ENCODE data around the gene USP13.

The USP13 gene

DNA sequence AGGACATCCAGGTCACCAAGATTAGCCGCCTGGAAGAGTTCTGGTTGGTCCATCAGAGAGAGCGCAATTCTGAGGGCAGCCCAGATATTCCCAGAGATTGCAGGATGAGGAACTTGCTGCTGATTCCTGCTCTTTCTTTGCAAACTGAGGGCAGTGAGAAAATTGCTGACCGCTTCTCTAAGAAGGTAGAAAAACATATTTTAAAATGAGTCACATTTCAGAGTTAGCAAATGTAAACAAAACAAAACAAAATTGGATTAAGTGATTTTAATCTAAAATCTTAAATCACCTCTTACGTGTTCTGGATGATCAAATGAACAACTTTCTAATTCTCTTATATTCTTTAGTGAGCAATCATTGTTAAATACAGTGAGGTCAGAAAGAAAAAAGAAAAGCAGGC, 149.0 kb downstream of the USP13 start:
- DNase-seq: no peak

DNA sequence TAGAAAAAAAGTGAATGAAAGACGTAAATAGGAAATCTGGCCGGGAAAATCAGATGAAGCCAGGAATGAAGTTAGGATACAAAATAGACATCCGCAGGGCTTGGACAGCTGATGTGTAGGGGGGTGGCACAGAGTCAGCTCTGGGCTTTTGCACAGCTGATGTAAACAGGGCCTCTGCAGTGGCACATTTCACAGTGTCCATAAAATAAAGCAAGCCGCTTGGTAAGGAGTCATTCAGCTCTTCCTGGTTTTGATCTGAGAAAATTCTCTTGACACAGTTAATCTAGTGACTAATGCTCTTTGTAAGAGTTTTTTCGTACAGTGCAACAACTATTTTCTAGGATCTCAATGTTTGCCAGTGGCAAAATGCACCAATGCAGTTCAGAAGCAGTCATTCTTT, 153.3 kb downstream of the USP13 start:
- no peak for DNase-seq

DNA sequence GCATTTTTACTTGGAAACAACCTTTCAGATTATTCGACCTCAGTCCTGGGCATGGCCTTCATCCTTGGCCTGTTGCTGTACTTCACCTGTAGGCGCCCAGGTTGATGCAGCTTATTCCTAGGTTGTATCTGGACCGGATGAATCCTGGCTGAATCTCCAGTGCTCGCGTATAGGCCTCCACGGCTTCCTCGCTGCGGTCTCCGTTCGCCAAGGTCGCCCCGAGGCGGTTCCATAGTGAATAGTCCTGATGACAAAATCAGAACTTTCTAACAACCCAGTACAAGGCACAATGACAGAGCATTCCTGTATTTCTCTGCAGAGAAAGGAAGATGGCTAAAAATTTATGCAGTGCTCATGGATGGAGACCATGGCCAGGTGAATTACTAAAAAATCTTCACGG, 154.7 kb downstream of the USP13 start:
- no peak for DNase-seq

DNA sequence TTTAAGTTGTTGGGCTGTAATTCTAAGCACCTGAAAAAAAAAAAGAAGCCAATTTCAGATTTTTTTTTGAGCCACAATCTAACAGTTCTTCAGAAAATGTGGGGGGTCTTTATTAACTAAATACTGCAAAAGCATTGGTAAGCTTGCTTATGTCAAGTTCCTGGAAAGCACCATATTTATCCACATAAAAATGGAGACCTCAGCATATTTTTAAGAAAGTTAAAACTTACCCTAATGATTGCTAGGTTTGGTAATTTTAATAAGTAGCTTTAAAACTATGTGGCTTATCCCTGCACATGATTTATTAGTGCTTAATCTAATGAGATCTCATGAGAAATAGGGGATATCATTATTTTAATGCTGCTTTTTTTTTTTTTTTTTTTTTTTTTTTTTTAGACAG, 156.8 kb downstream of the USP13 start:
- no peak for DNase-seq

DNA sequence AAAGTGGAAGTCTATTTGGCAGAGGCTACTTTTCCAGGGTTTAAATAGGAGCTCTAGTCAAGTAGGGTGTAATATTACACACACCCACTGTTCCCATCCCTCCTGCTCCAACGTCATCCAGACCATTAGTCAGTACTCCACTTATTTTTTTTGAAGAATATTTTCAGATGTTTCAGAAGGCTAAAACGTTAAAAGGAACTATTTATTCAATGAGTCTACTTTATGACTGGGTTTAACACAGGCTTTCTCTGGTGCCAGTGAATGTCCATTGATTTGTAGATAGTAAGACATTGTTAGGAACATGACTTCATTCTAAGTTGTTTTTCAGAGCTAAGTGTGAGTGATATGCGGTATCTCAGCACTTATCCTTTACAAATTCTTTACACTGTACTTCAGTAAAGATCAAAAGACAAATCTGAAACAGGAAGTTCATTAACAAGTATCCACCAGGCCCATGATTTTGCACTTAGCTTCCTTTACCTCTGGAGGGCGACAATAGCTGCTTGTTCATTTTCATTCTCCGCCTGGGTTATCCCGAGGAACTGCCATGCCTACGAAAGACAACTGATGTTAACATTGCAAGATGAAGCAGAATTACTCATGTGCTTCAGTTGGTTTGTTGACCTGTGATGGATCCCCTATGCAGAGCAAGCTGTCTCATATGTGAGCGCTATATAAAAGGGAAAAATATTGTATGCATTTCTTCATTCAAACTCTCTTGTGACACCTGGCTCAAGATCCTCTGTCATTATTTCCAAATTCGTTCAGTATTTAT, 158.7 kb downstream of the USP13 start:
- DNase-seq: peak; percentile 19 to 21

DNA sequence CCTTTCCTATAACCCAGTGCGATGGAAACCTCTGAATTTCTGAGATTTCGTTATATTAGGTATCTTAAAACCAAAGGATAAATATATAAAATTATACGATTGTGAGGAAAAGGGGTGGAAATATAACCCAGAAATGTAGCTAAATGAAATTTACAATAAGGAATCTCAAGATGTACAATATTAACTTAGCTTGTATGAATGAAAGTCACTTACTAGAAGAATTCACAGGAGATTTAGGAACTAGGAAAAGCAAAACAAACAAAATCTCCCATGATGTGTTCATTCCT, 159.2 kb downstream of the USP13 start:
- DNase-seq: no peak

DNA sequence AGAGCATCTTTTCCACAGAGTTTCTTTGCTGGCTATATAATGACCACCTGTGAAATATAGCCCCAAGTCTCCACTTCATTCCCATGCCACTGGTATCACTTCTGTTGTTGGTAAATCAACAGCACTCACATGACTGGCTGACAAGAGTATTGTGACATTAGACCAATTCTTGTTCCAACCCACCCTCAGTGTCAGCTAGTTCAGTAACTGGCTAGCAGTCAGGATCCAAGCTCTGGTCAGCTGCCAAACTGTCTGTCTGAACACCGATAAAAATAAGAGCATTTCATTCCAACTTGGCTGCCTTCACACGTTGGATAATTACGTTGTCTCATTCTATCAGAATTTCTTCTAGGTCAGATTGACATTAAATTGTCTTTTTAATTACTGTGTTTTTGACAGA, 166.5 kb downstream of the USP13 start:
- no peak for DNase-seq

DNA sequence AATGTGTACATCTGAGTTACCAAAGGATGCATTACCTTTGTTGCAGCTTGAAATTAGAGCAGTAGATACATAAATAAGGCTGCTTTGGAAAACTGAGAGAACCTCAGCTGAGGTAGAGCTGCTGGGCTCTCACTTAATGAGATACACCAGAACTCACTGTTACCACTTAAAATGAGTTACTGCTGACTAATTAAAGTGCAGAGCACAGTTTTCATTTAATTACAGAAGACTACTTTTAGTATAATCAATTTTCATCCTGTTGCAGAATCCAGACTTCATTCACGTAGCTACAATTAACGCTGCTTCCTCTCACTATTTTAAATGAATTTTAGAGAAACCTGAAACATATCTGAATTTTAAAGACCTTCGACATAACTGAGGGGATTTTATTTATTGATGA, 169.5 kb downstream of the USP13 start:
- no peak for DNase-seq

DNA sequence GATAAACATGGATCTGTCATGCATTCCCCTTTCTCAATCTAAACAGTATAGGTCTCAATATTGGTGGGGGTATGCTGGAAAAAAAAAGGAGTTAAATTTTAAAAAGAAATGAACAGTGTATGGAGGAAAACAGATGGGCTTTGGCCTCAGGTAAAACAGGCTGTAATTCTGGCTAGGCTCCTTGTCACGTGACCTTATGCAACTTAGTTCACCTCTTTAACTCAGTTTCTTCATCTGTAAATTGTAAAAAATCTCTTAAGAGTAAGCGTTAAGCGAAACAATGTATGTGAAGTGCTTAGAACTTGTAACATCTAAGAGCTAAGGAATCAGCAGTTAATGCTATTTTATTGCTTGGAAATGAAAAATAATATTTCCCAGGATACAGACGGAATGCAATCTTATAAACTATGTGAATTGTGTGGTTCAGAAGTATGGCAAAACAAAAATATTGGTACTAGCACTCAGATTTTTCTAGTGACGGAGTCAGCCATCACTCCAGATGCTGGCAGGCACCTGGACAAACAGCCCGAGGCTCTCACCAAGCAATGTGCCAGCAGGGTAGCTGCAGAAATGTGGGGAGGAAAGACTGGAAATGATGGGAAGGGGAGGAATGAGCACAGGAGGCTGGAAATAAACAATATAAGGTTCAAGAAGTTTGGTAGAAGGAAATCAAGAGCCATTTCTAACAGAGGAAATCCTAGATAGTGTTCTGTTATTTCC, 172.8 kb downstream of the USP13 start:
- DNase-seq: no peak

DNA sequence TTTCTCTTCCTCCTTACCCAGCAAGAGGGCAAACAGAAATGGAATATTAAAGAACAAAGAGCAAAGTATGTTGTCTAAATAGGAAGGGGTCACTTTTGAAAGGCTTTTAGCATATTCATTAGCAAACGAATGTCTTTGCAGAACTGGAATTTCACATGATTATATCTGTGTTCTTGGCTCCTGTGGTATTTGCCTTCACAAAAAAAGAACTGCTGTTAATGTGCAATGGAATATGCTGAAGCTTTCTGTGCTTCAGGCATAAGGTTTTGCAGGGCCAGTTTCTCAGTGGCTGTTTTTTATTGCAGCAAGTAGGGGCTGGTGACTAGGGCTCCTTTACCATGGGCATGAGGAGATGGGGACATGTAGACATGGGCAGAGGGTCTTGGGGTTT, 173.4 kb downstream of the USP13 start:
- no peak for DNase-seq

DNA sequence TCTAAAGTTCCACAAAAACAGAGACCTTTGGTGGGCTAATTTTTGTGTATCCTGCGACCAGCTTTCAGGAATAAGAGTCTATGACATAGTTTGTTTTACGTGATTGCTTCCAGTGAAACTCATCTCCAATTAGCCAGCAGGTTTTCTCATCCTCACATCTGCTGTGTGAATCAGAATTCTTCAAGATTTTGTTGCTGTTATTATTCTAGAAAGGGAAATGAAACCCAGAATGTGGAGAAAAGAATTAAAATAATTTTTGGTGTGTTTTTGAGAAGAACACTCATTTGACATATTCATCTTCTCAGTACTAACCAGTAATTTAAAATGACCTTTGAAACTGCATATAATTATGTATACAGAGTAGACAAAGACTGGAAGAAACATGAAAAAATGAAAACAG, 175.9 kb downstream of the USP13 start:
- no peak for DNase-seq

DNA sequence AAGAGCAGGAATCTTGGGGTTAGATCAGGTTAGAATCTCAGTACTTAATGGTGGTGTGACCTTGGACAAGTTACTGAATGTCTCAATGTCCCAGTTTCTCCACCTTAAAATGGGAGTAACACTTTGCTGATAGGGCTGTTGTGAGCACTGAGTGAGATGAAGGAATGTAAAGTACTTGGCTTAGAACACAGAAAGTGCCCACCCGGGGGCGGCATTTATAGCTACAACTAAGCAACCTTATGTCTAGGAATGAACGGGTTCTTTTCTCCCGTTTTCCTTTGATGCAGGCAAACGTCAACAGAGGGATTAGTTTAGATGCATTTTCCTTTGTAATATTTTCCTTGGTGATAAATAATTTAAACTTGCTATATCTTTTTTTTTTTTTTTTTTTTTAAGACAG, 176.6 kb downstream of the USP13 start:
- no peak for DNase-seq

DNA sequence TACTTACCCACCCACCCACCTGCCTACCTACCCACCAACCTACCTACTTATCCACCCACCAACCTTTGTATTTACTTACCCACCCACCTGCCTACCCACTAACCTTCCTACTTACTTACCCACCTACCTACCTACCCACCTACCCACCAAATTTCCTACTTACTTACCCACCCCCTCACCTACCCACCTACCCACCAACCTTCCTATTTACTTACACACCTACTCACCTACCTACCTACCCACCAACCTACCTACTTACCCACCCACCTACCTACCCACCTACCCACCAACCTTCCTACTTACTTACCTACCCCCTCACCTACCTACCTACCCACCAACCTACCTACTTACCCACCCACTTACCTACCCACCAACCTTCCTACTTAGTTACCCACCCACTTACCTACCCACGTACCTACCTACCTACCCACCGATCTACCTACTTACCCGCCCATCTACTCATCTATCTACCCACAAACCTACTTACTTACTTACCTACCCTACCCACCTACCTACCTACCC, 179.6 kb downstream of the USP13 start:
- no peak for DNase-seq

DNA sequence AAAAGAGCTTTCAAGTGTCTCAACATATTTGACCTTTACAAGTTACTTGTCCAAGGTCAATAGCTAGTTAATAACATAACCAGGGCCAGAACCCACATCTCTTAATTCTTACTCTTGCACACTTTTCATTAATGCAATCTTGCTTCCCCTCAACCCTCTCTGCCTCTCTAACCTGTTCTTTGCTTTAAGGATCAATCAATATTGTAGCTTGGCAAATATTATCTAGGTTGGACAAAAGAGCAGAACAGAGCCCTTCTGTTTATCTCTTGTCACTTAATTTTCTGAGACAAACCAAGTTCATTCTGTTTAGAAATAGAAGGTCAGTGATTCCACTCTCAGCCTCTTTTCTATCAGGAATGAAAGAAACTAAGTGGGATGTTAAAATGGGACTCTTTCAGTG, 180.5 kb downstream of the USP13 start:
- DNase-seq: no peak

DNA sequence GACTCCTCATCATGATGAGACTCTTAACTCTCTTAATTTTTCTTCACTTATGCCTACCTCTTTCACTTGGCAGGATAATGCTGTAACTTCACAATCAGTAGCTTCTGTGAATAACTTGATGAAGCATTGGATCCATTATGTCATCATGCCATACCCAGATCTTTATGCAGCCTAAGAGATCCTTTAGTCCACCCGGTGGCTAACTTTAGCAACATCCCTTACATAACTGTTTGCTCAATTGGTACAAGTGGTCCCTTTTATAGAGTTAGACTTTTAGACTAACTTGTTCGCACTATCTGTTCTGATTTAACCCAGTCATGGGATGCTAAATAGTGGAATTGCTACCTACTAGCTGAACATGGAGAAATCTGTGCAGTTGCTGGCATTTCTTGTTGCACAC, 184.5 kb downstream of the USP13 start:
- no peak for DNase-seq
